HepG2 (cell line): Measurements from ENCODE around the gene DSG2. TPM values are rescaled to one million over a fixed set of nuclear protein-coding genes. Genes with fewer than 3 reads are reported as not detected.

Source experiments
- CBX2 ChIP-seq, 2 experiments: fragments of 200-600 bp in 1 of 2; sonication (generic); formaldehyde crosslinking in 1 of 2; IDR thresholded peaks; 2 replicates each; pipeline versions ENCODE4 v1.7.0 to v1.8.1; 2018 to 2022; ENCODE audit warnings: low read depth in 2 of 2, low read length in 1 of 2, mild to moderate bottlenecking in 1 of 2, missing genetic modification reagents in 1 of 2
- HES4 ChIP-seq: sonication (generic); formaldehyde crosslinking; IDR thresholded peaks from 2 replicates; pipeline ENCODE4 v1.9.0; 2021; ENCODE audit warnings: mild to moderate bottlenecking, missing genetic modification reagents, borderline replicate concordance
- KMT2A ChIP-seq: sonication (generic); formaldehyde crosslinking; IDR thresholded peaks from 2 replicates; pipeline ENCODE4 v1.4.0; 2020; ENCODE audit warnings: missing genetic modification reagents
- MBNL3 ChIP-seq: fragments of 250-450 bp; sonication (Bioruptor Pico); conservative IDR thresholded peaks from 2 replicates; pipeline ENCODE4 v1.8.0; 2022; ENCODE audit warnings: mild to moderate bottlenecking, inconsistent platforms
- MEIS2 ChIP-seq: sonication (generic); formaldehyde crosslinking; IDR thresholded peaks from 2 replicates; pipeline ENCODE4 v1.9.0; 2021; ENCODE audit warnings: mild to moderate bottlenecking, missing genetic modification reagents
- NFATC3 ChIP-seq: sonication (generic); formaldehyde crosslinking; IDR thresholded peaks from 2 replicates; pipeline ENCODE4 v1.5.1; 2020; ENCODE audit warnings: mild to moderate bottlenecking, missing genetic modification reagents
- SMAD9 ChIP-seq: sonication (generic); formaldehyde crosslinking; IDR thresholded peaks from 2 replicates; pipeline ENCODE4 v1.5.1; 2020; ENCODE audit warnings: mild to moderate bottlenecking, missing genetic modification reagents
- TRIM24 ChIP-seq: sonication (generic); formaldehyde crosslinking; IDR thresholded peaks from 2 replicates; pipeline ENCODE4 v1.8.0; 2022; ENCODE audit warnings: mild to moderate bottlenecking, missing genetic modification reagents
- TSC22D2 ChIP-seq: sonication (generic); formaldehyde crosslinking; IDR thresholded peaks from 2 replicates; pipeline ENCODE4 v1.5.1; 2020; ENCODE audit warnings: missing genetic modification reagents, mild to moderate bottlenecking, borderline replicate concordance
- ZNF75D ChIP-seq: sonication (generic); formaldehyde crosslinking; IDR thresholded peaks from 2 replicates; pipeline ENCODE4 v1.8.1; 2023; ENCODE audit warnings: missing genetic modification reagents, mild to moderate bottlenecking, borderline replicate concordance
- ZSCAN22 ChIP-seq: sonication (generic); formaldehyde crosslinking; IDR thresholded peaks from 2 replicates; pipeline ENCODE4 v1.4.0; 2020; ENCODE audit warnings: mild to moderate bottlenecking, missing genetic modification reagents
- polyA plus RNA-seq, 8 experiments: library from polyadenylated mRNA; depleted of rRNA in 3 of 8; stranded (reverse) in 7 of 8; unstranded in 1 of 8; fragments of >200 nt; fragmentation: Illumina TruSeq in 4 of 8; extraction: Trizol in 4 of 8; gene quantifications; 2 replicates each; pipeline versions ENCODE4 v1.2.1 to v1.2.3, GENCODE V29; 2011 to 2016; ENCODE audit warnings: low read depth in 4 of 8, missing spikeins in 1 of 8, mixed read lengths in 1 of 8; ENCODE audit not compliant: insufficient read depth in 1 of 8
- total RNA-seq, 5 experiments: library from RNA; depleted of rRNA; stranded (reverse); fragments of >200 nt; fragmentation: Illumina TruSeq; extraction: Trizol; gene quantifications; 2 replicates each; pipeline ENCODE4 v1.2.3, GENCODE V29; 2016; ENCODE audit warnings: low read depth in 1 of 5
- TF ChIP-seq, protein P1 (sequence below): sonication (generic); formaldehyde crosslinking; IDR thresholded peaks from 2 replicates; pipeline ENCODE4 v1.4.0; 2020; ENCODE audit warnings: mild to moderate bottlenecking, missing genetic modification reagents
- TF ChIP-seq, protein P2 (sequence below): sonication (generic); formaldehyde crosslinking; IDR thresholded peaks from 2 replicates; pipeline ENCODE4 v1.4.0; 2020; ENCODE audit warnings: missing genetic modification reagents

The DSG2 gene
- total and polyA plus RNA-seq, 2 of the 13 experiments (the other 11 are each of a cell fraction or from before 2014, with no cell fraction given), result 23.3 to 66.7 TPM

DNA sequence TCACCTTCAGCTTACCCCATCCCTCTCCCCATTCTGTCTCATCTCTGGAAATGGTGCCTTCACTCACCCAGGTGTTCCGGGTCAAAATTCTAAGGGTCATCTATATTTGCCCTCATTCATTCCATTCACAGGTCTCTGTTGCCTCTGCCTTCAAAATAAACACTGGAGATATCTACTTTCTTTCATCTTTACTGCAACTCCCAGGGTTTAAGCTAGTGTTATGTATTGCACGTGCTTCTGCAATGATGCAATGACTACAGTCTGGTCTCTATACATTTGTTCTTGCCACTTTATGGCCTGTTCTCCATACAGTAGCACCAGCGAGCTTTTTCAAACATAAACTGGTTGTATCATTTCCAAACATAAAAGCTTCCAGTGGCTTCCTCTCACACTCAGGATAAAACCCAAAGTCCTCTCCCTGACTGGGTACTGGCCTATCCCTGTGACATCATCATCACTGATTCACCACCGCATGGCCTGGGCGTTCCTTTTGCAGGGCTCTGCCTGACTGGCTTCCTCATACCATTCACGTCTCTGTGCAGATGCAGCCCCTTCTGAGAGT is 14.3 kb downstream of the DSG2 start (continued):
- TF ChIP-seq, protein P1, sequence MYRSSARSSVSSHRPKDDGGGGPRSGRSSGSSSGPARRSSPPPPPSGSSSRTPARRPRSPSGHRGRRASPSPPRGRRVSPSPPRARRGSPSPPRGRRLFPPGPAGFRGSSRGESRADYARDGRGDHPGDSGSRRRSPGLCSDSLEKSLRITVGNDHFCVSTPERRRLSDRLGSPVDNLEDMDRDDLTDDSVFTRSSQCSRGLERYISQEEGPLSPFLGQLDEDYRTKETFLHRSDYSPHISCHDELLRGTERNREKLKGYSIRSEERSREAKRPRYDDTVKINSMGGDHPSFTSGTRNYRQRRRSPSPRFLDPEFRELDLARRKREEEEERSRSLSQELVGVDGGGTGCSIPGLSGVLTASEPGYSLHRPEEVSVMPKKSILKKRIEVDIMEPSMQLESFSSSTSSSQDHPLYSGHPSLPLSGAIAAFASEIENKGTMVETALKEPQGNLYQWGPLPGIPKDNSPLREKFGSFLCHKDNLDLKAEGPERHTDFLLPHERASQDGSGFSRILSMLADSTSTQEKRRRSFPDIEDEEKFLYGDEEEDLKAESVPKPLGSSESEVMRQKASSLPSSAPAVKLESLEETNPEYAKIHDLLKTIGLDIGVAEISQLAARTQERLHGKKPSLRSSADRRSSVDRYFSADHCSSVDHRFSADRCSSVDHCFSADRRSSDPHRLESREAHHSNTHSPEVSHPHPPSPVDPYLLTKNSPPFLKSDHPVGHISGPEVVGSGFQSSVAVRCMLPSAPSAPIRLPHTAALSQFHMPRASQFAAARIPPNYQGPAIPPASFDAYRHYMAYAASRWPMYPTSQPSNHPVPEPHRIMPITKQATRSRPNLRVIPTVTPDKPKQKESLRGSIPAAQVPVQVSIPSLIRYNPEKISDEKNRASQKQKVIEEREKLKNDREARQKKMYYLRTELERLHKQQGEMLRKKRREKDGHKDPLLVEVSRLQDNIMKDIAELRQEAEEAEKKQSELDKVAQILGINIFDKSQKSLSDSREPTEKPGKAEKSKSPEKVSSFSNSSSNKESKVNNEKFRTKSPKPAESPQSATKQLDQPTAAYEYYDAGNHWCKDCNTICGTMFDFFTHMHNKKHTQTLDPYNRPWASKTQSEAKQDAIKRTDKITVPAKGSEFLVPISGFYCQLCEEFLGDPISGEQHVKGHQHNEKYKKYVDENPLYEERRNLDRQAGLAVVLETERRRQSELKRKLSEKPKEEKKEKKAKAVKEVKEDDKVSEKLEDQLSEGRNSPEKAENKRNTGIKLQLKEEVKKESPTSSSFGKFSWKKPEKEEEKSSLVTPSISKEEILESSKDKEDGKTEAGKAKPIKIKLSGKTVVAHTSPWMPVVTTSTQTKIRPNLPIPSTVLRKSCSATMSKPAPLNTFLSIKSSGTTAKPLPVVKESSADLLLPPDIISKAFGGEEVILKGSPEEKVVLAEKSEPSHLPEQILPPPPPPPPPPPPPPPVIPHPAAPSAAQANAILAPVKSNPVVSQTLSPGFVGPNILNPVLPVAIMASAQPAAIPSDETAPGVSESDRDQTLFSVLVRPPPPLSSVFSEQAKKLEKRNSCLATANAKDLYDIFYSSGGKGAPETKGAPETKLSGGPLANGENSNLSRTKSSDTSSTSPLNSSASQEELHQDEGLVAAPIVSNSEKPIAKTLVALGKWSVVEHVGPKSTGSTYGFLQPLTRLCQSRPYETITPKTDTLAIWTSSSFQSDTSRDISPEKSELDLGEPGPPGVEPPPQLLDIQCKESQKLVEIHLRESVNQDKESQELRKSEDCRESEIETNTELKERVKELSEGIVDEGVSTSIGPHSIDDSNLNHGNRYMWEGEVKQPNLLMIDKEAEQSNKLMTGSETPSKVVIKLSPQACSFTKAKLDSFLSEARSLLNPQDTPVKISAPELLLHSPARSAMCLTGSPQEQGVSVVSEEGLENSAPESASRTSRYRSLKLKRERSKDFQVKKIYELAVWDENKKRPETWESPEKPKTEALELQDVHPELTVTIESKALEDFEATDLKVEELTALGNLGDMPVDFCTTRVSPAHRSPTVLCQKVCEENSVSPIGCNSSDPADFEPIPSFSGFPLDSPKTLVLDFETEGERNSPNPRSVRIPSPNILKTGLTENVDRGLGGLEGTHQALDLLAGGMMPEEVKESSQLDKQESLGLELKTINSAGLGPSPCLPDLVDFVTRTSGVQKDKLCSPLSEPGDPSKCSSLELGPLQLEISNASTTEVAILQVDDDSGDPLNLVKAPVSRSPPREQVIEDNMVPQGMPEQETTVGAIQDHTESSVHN, result no peak
- TF ChIP-seq MEIS2, result no peak
- 0 out of 2 replicates have a peak, but pooled peaks have one; percentile 42 for TF ChIP-seq KMT2A
- no peak for TF ChIP-seq HES4 (CRISPR knock-in tag)
- no peak; the same call in 1 of the 2 replicates for TF ChIP-seq TSC22D2 (CRISPR knock-in tag)
- TF ChIP-seq NFATC3 (CRISPR knock-in tag), result no peak
- TF ChIP-seq MBNL3 (CRISPR knock-in tag), result no peak
- peak; percentile 95 for TF ChIP-seq TRIM24 (CRISPR knock-in tag)
- TF ChIP-seq ZSCAN22 (CRISPR knock-in tag), result no peak
- no peak for TF ChIP-seq SMAD9 (CRISPR knock-in tag)
- TF ChIP-seq ZNF75D (CRISPR knock-in tag), result no peak
- TF ChIP-seq, protein P2, sequence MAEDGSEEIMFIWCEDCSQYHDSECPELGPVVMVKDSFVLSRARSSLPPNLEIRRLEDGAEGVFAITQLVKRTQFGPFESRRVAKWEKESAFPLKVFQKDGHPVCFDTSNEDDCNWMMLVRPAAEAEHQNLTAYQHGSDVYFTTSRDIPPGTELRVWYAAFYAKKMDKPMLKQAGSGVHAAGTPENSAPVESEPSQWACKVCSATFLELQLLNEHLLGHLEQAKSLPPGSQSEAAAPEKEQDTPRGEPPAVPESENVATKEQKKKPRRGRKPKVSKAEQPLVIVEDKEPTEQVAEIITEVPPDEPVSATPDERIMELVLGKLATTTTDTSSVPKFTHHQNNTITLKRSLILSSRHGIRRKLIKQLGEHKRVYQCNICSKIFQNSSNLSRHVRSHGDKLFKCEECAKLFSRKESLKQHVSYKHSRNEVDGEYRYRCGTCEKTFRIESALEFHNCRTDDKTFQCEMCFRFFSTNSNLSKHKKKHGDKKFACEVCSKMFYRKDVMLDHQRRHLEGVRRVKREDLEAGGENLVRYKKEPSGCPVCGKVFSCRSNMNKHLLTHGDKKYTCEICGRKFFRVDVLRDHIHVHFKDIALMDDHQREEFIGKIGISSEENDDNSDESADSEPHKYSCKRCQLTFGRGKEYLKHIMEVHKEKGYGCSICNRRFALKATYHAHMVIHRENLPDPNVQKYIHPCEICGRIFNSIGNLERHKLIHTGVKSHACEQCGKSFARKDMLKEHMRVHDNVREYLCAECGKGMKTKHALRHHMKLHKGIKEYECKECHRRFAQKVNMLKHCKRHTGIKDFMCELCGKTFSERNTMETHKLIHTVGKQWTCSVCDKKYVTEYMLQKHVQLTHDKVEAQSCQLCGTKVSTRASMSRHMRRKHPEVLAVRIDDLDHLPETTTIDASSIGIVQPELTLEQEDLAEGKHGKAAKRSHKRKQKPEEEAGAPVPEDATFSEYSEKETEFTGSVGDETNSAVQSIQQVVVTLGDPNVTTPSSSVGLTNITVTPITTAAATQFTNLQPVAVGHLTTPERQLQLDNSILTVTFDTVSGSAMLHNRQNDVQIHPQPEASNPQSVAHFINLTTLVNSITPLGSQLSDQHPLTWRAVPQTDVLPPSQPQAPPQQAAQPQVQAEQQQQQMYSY, result no peak
- no peak for TF ChIP-seq CBX2 (IDR thresholded peaks at IDR 0.05; ENCODE audit: low read depth, low read length)
- TF ChIP-seq CBX2 (CRISPR knock-in tag; IDR thresholded peaks at IDR 0.05; ENCODE audit: low read depth), result no peak
